GM12878 (cell line): ENCODE data around the gene SEC24C.

Source experiments
- NKRF ChIP-seq: fragments of 450-650 bp; conservative IDR thresholded peaks from 2 replicates; pipeline ENCODE4 v1.6.1; 2017; ENCODE audit warnings: mild to moderate bottlenecking, moderate library complexity
- STAT3 ChIP-seq: IDR thresholded peaks from 2 replicates; pipeline ENCODE4 v1.6.1; 2011; ENCODE audit warnings: low read depth, low read length, improper control_type of control experiment
- YY1 ChIP-seq: IDR thresholded peaks from 2 replicates; pipeline ENCODE4 v1.6.1; 2011; ENCODE audit warnings: low read depth, mild to moderate bottlenecking, low read length
- TF ChIP-seq, protein P1 (sequence below), 3 experiments: IDR thresholded peaks in 2 of 3; conservative IDR thresholded peaks in 1 of 3; 2 replicates each; pipeline ENCODE4 v1.5.1; 2011; ENCODE audit warnings: low read depth in 3 of 3, low read length in 3 of 3, mild to moderate bottlenecking in 3 of 3, control low read depth in 2 of 3, moderate library complexity in 2 of 3, inconsistent platforms in 1 of 3, mixed read lengths in 1 of 3; ENCODE audit not compliant: control insufficient read depth in 2 of 3, insufficient read depth in 1 of 3; ENCODE audit errors: extremely low read depth in 1 of 3

DNA sequence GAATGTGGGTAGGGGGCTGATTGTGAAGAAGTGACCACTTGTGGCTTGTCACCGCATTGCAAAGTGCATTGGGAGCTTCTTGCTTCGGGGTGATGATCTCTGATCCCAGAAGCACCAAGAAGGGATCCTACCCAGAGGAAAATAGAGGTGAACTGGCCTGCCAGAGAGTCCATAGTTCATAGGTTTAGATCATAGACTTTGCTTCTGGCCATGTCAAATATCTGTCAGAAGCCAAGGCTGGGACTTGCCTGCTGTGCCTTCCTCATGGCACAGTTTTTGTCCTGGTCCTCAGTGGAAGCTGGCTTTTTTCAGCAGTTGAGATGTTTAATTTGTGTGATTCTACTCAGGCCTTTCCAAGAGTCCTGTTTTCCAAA is 42.3 kb downstream of the SEC24C start:
- TF ChIP-seq YY1 (no peak), NKRF (no peak), STAT3 (no peak)
- TF ChIP-seq, protein P1, sequence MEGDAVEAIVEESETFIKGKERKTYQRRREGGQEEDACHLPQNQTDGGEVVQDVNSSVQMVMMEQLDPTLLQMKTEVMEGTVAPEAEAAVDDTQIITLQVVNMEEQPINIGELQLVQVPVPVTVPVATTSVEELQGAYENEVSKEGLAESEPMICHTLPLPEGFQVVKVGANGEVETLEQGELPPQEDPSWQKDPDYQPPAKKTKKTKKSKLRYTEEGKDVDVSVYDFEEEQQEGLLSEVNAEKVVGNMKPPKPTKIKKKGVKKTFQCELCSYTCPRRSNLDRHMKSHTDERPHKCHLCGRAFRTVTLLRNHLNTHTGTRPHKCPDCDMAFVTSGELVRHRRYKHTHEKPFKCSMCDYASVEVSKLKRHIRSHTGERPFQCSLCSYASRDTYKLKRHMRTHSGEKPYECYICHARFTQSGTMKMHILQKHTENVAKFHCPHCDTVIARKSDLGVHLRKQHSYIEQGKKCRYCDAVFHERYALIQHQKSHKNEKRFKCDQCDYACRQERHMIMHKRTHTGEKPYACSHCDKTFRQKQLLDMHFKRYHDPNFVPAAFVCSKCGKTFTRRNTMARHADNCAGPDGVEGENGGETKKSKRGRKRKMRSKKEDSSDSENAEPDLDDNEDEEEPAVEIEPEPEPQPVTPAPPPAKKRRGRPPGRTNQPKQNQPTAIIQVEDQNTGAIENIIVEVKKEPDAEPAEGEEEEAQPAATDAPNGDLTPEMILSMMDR (IDR thresholded peaks at IDR 0.05 in 2 of 3, conservative IDR thresholded peaks at IDR 0.05 in 1 of 3; ENCODE audit: control insufficient read depth in 2 of 3, extremely low read depth in 1 of 3, insufficient read depth in 1 of 3, low read depth in 3 of 3, low read length in 3 of 3) = no peak
